HepG2 (cell line): ENCODE results near the gene ZPR1. TPM values are rescaled to one million over a fixed set of nuclear protein-coding genes. Genes with fewer than 3 reads are reported as not detected.

Experiments used
- GLI4 ChIP-seq: sonication (generic); formaldehyde crosslinking; IDR thresholded peaks from 2 replicates; pipeline ENCODE4 v1.5.1; 2020; ENCODE audit warnings: missing genetic modification reagents, mild to moderate bottlenecking, moderate library complexity, borderline replicate concordance
- HMG20A ChIP-seq: IDR thresholded peaks from 2 replicates; pipeline ENCODE4 v1.6.1; 2016; ENCODE audit warnings: borderline replicate concordance
- HNRNPH1 ChIP-seq: fragments of 200-400 bp; formaldehyde crosslinking; optimal IDR thresholded peaks from 2 replicates; pipeline ENCODE3; 2017; ENCODE audit warnings: mild to moderate bottlenecking, low read depth, low read length
- HNRNPL ChIP-seq: fragments of 200-400 bp; formaldehyde crosslinking; IDR thresholded peaks from 2 replicates; pipeline ENCODE4 v1.6.1; 2017; ENCODE audit warnings: mild to moderate bottlenecking, low read depth, low read length
- RFX5 ChIP-seq: IDR thresholded peaks from 2 replicates; pipeline ENCODE4 v1.6.1; 2011; ENCODE audit warnings: low read depth, low read length, improper control_type of control experiment
- SMAD3 ChIP-seq: sonication (generic); formaldehyde crosslinking; IDR thresholded peaks from 2 replicates; pipeline ENCODE4 v1.4.0; 2020; ENCODE audit warnings: missing genetic modification reagents
- SP140L ChIP-seq: sonication (generic); formaldehyde crosslinking; IDR thresholded peaks from 2 replicates; pipeline ENCODE4 v1.4.0; 2020; ENCODE audit warnings: missing genetic modification reagents, borderline replicate concordance
- TCF7 ChIP-seq: sonication (generic); IDR thresholded peaks from 2 replicates; pipeline ENCODE4 v1.6.1; 2016; ENCODE audit warnings: antibody characterized with exemption, low read depth
- TOPORS ChIP-seq: sonication (generic); formaldehyde crosslinking; IDR thresholded peaks from 2 replicates; pipeline ENCODE4 v1.8.0; 2023; ENCODE audit warnings: mild to moderate bottlenecking, missing genetic modification reagents
- U2AF1 ChIP-seq: fragments of 200-400 bp; formaldehyde crosslinking; optimal IDR thresholded peaks from 2 replicates; pipeline ENCODE3; 2017; ENCODE audit warnings: mild to moderate bottlenecking, low read depth, low read length
- ZC3H4 ChIP-seq: sonication (generic); formaldehyde crosslinking; IDR thresholded peaks from 2 replicates; pipeline ENCODE4 v1.4.0; 2020; ENCODE audit warnings: missing genetic modification reagents, borderline replicate concordance
- ZFP36 ChIP-seq: fragments of 150-350 bp; IDR thresholded peaks from 2 replicates; pipeline ENCODE4 v1.6.1; 2018; ENCODE audit warnings: borderline replicate concordance, low read length, low read depth; ENCODE audit not compliant: partially characterized antibody
- ZFP41 ChIP-seq: sonication (generic); formaldehyde crosslinking; IDR thresholded peaks from 2 replicates; pipeline ENCODE4 v1.4.0; 2020; ENCODE audit warnings: mild to moderate bottlenecking, missing genetic modification reagents, borderline replicate concordance
- ZNF234 ChIP-seq: sonication (generic); formaldehyde crosslinking; conservative IDR thresholded peaks from 2 replicates; pipeline ENCODE4 v1.5.1; 2020; ENCODE audit warnings: mild to moderate bottlenecking, missing genetic modification reagents
- ZNF292 ChIP-seq: sonication (generic); formaldehyde crosslinking; IDR thresholded peaks from 2 replicates; pipeline ENCODE4 v1.8.1; 2022; ENCODE audit warnings: mild to moderate bottlenecking, low read depth, missing genetic modification reagents, borderline replicate concordance
- ZNF367 ChIP-seq: sonication (generic); formaldehyde crosslinking; IDR thresholded peaks from 2 replicates; pipeline ENCODE4 v1.4.0; 2020; ENCODE audit warnings: missing genetic modification reagents, borderline replicate concordance
- ZNF547 ChIP-seq: sonication (generic); formaldehyde crosslinking; IDR thresholded peaks from 2 replicates; pipeline ENCODE4 v1.5.1; 2020; ENCODE audit warnings: mild to moderate bottlenecking, missing genetic modification reagents
- ZNF589 ChIP-seq: sonication (generic); formaldehyde crosslinking; conservative IDR thresholded peaks from 2 replicates; pipeline ENCODE4 v1.8.0; 2022; ENCODE audit warnings: mild to moderate bottlenecking, moderate library complexity, missing genetic modification reagents
- polyA plus RNA-seq, 8 experiments: library from polyadenylated mRNA; depleted of rRNA in 3 of 8; stranded (reverse) in 7 of 8; unstranded in 1 of 8; fragments of >200 nt; fragmentation: Illumina TruSeq in 4 of 8; extraction: Trizol in 4 of 8; gene quantifications; 2 replicates each; pipeline versions ENCODE4 v1.2.1 to v1.2.3, GENCODE V29; 2011 to 2016; ENCODE audit warnings: low read depth in 4 of 8, missing spikeins in 1 of 8, mixed read lengths in 1 of 8; ENCODE audit not compliant: insufficient read depth in 1 of 8
- total RNA-seq, 5 experiments: library from RNA; depleted of rRNA; stranded (reverse); fragments of >200 nt; fragmentation: Illumina TruSeq; extraction: Trizol; gene quantifications; 2 replicates each; pipeline ENCODE4 v1.2.3, GENCODE V29; 2016; ENCODE audit warnings: low read depth in 1 of 5
- TF ChIP-seq, protein P1 (sequence below): sonication (generic); formaldehyde crosslinking; IDR thresholded peaks from 2 replicates; pipeline ENCODE4 v1.8.1; 2023; ENCODE audit warnings: mild to moderate bottlenecking, missing genetic modification reagents
- TF ChIP-seq, protein P2 (sequence below): sonication (generic); formaldehyde crosslinking; IDR thresholded peaks from 2 replicates; pipeline ENCODE4 v1.5.1; 2020; ENCODE audit warnings: missing genetic modification reagents, mild to moderate bottlenecking, borderline replicate concordance
- TF ChIP-seq, protein P3 (sequence below): sonication (generic); formaldehyde crosslinking; IDR thresholded peaks from 2 replicates; pipeline ENCODE4 v1.8.0; 2022; ENCODE audit warnings: mild to moderate bottlenecking, missing genetic modification reagents, moderate library complexity
- TF ChIP-seq, protein P4 (sequence below): sonication (generic); formaldehyde crosslinking; conservative IDR thresholded peaks from 2 replicates; pipeline ENCODE4 v1.8.1; 2023; ENCODE audit warnings: missing genetic modification reagents
- TF ChIP-seq, protein P5 (sequence below): sonication (generic); formaldehyde crosslinking; IDR thresholded peaks from 2 replicates; pipeline ENCODE4 v1.5.1; 2020; ENCODE audit warnings: mild to moderate bottlenecking, missing genetic modification reagents, borderline replicate concordance

The ZPR1 gene
- total and polyA plus RNA-seq, 2 of the 13 experiments (the other 11 are each of a cell fraction or from before 2014, with no cell fraction given), result 40.0 to 79.3 TPM

DNA sequence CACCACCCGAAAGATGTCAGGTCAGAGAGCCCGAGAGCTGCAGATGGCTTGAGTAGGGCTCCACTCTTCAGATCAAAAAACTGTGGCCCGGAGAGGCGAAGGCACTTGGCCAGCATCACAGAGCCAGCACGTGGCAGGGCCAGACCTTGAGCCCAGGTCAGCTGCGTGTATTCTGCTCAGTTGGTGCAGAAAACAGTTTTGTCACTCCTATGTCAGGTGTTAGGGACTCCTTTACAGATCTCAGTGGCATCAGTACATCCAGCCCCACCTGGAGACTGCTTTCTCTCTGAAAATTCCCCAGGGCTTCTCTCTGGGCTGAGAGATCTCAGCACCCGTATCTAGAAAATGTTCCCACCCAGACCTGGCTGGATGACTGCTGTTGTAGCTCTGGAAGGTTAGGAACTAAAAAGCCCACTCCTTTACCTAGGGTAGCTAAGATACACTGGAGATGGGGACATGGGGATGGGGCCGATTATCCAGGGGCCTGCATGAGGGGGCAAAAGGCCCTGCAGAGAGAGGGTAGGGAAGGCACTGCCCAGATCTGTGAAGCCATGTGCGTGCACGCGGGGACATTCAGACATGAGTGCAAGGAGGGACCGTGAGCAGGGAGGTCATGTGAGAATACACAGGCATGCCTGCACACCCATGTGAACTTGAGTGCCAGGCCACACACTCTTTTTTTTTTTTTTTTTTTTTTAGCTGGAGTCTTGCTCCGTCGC lies 46.2 kb upstream of the ZPR1 start (continued):
- TF ChIP-seq, protein P1, sequence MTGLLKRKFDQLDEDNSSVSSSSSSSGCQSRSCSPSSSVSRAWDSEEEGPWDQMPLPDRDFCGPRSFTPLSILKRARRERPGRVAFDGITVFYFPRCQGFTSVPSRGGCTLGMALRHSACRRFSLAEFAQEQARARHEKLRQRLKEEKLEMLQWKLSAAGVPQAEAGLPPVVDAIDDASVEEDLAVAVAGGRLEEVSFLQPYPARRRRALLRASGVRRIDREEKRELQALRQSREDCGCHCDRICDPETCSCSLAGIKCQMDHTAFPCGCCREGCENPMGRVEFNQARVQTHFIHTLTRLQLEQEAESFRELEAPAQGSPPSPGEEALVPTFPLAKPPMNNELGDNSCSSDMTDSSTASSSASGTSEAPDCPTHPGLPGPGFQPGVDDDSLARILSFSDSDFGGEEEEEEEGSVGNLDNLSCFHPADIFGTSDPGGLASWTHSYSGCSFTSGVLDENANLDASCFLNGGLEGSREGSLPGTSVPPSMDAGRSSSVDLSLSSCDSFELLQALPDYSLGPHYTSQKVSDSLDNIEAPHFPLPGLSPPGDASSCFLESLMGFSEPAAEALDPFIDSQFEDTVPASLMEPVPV (CRISPR knock-in tag), result peak; percentile 89
- TF ChIP-seq ZNF367 (CRISPR knock-in tag) (no peak), ZFP36 (no peak), ZNF547 (CRISPR knock-in tag) (no peak), TCF7 (0 out of 2 replicates have a peak, but pooled peaks have one; percentile 16), ZNF589 (peak; percentile 81; the same call in 1 of the 2 replicates), GLI4 (CRISPR knock-in tag) (no peak), HNRNPH1 (no peak), TOPORS (CRISPR knock-in tag) (peak; percentile 73; the same call in 1 of the 2 replicates), HNRNPL (peak; percentile 46; the same call in 1 of the 2 replicates), ZNF292 (CRISPR knock-in tag) (peak; percentile 52; the same call in 1 of the 2 replicates), ZFP41 (peak; percentile 19; the same call in 1 of the 2 replicates), SMAD3 (no peak; the same call in 1 of the 2 replicates), RFX5 (no peak), HMG20A (CRISPR knock-in tag) (no peak; the same call in none of the 2 replicates), SP140L (CRISPR knock-in tag) (peak; percentile 23; the same call in 1 of the 2 replicates), ZNF234 (CRISPR knock-in tag) (no peak; the same call in 1 of the 2 replicates), U2AF1 (no peak), ZC3H4 (no peak; the same call in 1 of the 2 replicates)
- TF ChIP-seq, protein P2, sequence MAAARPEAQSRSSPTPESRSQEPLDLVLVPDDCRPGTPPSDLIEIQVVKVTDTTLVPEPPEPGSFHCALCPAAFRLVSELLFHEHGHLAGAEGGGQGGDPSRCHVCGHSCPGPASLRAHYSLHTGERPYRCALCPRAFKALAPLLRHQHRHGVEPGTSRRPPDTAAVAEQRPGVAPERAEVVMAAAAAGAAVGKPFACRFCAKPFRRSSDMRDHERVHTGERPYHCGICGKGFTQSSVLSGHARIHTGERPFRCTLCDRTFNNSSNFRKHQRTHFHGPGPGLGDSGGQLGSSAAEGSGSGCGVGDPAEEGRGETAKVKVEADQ (CRISPR knock-in tag), result peak; percentile 57
- TF ChIP-seq, protein P3, sequence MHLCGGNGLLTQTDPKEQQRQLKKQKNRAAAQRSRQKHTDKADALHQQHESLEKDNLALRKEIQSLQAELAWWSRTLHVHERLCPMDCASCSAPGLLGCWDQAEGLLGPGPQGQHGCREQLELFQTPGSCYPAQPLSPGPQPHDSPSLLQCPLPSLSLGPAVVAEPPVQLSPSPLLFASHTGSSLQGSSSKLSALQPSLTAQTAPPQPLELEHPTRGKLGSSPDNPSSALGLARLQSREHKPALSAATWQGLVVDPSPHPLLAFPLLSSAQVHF (CRISPR knock-in tag), result peak; percentile 87; the same call in 1 of the 2 replicates
- TF ChIP-seq, protein P4, sequence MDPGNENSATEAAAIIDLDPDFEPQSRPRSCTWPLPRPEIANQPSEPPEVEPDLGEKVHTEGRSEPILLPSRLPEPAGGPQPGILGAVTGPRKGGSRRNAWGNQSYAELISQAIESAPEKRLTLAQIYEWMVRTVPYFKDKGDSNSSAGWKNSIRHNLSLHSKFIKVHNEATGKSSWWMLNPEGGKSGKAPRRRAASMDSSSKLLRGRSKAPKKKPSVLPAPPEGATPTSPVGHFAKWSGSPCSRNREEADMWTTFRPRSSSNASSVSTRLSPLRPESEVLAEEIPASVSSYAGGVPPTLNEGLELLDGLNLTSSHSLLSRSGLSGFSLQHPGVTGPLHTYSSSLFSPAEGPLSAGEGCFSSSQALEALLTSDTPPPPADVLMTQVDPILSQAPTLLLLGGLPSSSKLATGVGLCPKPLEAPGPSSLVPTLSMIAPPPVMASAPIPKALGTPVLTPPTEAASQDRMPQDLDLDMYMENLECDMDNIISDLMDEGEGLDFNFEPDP (CRISPR knock-in tag), result 0 out of 2 replicates have a peak, but pooled peaks have one; percentile 8
- TF ChIP-seq, protein P5, sequence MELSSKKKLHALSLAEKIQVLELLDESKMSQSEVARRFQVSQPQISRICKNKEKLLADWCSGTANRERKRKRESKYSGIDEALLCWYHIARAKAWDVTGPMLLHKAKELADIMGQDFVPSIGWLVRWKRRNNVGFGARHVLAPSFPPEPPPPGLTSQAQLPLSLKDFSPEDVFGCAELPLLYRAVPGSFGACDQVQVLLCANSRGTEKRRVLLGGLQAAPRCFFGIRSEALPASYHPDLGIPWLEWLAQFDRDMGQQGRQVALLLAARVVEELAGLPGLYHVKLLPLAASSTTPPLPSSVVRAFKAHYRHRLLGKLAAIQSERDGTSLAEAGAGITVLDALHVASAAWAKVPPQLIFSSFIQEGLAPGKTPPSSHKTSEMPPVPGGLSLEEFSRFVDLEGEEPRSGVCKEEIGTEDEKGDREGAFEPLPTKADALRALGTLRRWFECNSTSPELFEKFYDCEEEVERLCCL (CRISPR knock-in tag), result peak; percentile 60; the same call in 1 of the 2 replicates
